DMS 273 (cell line): Measurements from ENCODE around the gene RPL3.

Source experiments
- DNase-seq: peaks from one replicate; lab custom pipeline; 2025; ENCODE audit not compliant: unreplicated experiment; lab: John Stamatoyannopoulos, UW

RPL3 gene

DNA sequence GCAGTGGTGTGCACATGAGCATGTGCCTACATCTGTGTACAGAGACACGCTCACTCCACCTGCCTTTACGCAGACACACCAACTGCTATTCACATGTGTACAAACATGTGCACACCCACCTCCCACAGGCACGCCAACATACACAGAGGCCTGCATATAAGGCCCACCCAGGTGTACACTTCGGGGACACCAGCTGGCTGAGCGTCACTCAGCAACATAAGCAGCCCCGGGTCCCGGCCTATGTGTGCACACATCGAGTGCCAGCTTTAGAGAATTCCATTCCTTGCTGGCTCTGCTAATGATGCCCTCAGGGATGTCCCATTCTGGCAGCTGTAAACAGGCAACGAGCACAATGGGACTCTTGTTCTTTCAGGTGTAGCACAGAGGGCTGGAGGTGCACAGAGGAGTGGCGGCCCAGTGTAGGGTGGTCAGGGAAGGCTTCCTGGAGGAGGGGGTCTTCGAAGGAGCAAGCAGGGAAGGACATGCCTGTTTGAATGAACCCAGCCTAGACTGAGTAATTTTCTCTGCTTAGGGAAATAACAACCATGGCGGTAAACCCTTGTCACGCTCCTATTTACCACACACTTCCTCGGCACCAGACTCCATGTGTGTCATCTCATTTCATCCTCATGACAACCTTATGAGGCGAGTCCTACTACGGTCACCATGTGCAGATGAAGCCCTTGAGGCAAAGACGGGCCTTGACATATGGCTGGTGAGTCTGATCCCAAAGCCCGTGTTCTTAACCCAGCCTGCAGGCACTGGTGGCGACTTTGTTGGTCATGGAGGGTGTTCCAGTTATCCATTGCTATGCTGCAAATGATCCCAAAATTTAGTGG is 35.1 kb downstream of the RPL3 start:
- no peak for DNase-seq

DNA sequence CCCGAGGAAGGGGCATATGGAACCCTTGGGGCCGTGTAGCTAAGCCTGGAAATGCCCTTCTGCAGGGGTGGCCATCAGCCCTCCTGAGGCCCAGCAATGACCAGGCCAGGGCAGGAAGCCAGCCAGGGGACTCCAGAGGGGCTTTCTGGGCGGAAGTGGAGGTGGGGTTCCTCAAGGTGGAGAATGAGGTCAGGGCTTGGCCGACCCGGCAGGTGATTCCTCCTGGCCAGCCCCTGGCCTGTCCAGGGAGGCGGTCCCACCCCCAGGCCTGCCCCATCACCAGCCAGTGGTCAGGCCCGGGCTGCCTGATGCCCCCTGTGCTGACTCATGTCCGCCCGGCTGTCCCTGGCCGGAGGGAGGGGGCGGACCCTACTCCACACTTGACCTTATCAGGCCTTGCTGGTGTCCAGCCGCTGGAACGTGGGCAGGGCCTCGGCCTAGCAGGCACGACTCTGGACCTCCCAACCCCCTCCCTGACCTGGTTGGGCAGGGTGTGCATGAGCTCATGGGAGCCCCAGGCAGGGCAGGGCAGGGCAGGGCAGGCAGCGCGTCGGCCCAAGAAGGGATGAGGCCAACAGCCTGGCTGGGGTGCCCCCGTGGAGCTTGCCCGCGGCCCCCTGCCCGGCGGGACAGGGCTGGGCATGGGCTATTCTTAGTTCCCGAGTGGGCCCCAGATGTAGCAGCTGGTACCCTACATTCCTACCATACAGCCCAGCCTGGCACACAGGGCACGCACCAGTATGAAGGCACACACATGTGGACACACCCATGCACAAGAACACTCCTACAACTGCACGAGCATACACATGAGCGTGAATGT is 35.9 kb downstream of the RPL3 start:
- no peak for DNase-seq

- no peak for DNase-seq
Measured at GRCh38 chr22:39282645-39283321, 36.6 kb downstream of the RPL3 start.

DNA sequence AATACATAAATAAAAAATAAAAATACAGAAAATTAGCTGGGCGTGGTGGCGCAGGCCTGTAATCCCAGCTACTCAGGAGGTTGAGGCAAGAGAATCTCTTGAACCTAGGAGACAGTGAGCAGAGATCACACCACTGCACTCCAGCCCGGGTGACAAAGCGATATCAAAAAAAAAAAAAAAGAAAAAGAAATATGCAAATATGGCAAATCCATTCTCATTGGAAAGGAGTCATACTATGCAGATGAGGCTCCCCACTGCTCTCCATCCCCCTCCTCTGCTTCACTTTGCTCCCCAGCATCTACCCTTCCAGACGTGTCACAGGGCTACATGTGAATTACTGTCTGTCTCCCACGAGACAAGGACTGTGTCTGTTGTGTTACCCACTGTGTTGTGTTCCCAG is 38.3 kb downstream of the RPL3 start:
- no peak for DNase-seq

DNA sequence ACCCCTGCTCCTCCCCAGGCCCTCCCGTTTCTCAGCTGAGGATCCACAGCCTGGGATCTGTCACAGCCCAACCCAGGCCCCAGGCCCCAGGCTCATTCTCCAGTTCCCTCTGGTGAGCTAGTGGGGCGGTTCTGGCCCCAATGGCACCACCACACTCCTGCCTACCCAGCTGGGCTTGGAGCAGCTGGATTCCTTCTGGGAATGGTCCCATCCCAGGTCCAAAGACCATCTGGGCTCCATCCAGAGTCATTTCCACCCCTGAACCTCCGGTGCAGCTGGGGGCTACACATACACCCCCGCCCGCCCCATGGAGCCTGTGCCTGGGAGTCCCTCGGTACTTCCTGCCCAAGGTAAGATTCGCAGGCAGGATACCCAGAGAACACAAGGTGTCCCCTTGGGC is 39.2 kb downstream of the RPL3 start:
- no peak for DNase-seq

DNA sequence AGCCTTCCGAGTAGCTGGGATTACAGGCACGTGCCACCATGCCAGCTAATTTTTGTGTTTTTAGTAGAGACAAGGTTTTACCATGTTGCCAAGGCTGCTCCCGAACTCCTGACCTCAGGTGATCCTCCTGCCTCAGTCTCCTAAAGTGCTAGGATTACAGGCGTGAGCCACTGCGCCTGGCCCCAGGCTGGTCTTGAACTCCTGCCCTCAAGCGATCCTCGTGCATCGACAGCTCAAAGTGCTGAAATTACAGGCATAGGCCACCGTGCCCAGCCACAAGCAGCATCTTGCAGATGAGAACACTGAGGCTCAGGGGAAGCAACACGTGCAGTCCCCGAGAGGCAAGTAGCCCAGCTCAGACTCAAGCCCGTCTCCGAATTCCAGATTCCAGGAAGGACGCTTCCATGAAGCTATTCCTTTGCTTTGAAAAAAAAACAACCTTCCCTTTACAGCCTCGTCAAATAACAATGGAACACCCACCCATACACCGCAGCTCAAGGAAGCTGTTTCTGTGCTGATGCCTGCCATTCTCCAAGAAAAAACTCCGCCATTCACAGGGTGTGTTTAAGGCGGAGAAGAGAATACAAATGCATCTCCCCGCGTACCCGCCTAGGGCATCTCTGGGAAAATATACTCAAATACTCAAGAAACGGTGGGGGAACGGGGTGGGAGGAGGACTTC is 40.1 kb downstream of the RPL3 start:
- no peak for DNase-seq

GRCh38 chr22:39278040-39278439 is 41.4 kb downstream of the RPL3 start:
- peak; percentile 72 for DNase-seq

DNA sequence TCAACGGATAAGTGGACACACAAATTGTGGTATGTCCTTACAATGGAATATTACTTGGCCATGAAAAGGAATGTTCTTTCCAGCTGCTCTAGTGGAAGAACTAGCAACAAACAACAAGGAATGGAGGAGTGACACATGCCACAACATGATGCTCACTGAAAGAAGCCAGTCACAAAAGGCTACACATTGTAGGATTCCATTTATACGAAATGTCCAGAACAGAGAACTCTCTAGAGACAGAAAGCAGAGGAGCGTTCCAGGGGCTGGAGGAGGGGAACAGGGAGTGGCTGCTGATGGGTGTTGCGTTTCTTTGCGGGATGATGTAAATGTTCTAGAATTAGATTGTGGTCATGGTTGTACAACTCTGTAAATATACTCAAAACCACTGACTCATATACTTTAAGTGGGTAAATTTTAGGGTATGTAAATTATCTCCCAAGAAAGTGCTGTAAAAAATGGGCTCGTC is 42.2 kb downstream of the RPL3 start:
- DNase-seq, result no peak

DNA sequence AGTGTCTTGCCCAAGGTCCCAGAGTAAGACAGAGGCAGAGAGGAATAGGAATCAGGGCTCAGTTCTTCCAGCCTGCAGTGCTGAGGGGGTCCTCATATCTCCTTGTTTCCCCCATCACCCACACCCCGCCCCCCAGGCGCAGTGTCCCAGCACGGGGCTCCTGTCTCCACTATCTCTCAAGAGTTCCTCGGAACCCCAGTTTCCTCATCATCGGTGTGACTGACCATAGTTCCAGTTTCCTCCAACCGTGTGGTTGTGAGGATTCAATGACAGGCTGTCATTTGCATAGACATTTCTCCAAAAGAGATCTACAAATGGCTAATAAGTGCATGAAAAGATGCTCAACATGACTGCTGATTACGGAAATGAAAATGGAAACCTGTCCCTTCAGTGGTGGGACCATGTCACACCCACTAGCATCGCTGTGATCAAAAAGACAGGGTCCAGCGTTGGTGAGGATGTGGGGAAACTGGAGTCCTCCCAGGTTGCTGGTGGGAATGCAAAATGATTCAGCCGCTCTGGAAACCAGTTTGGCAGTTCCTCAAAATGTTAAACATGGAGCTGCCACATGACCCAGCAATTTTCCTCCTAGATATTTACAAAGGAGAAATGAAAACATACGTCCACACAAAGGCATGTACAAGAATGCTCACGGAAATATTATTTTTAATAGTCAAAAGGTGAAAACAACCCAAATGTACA is 42.8 kb downstream of the RPL3 start:
- DNase-seq, result no peak

- no peak for DNase-seq
Measured at GRCh38 chr22:39275814-39276439, 43.5 kb downstream of the RPL3 start.

DNA sequence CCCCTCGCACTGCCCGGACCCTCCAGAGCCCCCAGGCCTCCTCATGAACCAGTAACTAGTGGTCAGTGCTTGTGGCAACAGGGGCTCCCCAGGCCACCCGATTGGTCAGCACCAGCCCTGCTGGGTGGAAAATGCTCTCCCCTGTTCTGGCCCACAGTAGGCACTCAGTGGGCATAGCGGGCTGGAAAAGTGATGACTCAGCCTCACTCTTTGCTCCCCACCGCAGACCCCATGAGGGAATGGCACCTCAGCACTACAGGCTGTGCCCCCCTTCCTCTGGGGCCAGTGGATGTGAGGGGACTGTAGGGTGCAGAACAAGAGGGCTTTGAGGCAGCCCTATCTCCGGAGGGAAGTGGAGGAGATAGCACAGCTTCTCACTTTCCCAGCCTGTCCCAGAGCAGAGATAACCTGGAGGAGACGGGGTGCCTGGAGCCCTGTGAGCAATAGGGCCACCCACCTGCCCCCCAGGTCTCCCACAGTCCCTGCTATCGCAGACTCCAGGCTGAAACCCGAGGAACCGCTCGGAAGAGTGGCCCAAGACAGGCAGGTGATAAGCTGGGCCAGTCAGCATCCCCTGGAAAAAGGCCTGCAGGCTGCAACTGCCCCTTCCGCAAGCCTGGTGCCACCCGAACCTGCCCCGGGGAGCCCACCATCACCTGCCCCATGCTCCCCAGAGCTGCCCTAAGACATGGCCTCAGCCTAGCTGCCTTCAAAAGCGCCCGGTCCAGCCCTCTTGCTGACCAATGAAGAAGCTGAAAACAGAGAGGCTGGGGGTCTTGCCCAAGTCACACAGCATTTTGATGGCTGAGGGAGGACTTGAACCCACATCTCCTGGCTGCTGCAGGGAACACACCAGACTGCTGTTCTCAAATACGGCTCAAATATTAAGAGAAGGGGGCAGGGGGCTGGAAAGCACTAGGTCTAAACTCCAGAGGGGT is 45.2 kb downstream of the RPL3 start:
- DNase-seq, result no peak

DNA sequence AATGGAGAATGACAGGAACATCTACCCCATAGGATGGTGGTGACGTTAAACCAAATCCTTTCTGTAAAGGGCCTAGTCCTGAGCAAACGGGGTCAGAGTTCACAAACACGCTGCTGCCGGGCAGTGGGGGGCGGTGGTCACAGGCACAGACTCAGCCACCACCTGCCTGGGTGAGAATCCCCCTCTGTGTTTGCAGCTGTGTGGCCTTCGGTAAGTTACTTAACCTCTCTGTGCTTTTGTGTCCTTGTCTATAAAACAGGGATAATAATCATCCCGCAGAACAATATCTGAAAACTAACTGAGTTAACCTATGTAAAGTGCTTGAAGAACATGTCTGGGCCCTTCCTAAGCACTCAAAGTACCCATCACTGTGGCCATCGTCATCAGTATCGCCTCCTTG is 48.6 kb downstream of the RPL3 start:
- DNase-seq, result no peak

DNA sequence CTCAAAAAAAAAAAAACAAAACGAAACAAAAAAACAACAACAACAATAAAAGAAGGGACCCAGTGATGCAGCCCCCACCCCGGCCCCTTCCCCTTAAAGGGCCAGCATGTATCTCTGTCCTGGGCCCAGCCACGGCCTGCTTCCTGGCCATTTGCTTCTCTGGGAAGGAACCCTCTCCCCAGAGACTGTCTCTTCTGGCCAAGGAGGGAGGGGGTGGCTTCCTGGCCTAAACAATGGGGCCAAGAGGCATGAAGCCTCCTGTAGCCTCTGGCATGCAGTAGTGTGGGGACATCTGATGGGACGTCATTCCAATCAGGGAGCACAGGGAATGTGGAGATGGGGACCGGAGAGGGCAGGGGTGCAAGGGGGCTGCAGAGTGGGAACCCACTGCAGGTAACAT is 49.1 kb downstream of the RPL3 start:
- DNase-seq, result no peak

GRCh38 chr22:39269095-39269790 is 50.2 kb downstream of the RPL3 start:
- no peak for DNase-seq

DNA sequence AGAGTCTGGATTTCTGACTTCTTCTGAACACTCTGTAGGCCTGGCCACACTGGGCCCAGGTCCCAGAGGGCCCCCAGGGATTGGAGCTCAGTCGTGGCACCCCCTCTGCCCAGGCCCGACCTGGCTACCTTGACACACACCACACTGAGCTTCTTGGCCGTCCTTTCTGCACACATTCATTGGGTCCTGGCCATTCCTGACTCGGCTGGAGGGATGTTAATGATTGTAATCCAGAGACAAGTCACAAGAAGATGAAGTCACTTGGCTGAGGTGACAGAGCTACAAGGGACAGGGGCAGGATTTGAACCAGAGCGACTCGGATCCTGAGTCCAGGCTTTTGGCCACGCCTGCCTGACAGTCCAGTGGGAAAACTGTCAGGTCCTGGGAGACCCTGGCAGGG is 50.8 kb downstream of the RPL3 start:
- DNase-seq, result no peak

GRCh38 chr22:39267974-39268373 is 51.4 kb downstream of the RPL3 start:
- DNase-seq, result no peak

DNA sequence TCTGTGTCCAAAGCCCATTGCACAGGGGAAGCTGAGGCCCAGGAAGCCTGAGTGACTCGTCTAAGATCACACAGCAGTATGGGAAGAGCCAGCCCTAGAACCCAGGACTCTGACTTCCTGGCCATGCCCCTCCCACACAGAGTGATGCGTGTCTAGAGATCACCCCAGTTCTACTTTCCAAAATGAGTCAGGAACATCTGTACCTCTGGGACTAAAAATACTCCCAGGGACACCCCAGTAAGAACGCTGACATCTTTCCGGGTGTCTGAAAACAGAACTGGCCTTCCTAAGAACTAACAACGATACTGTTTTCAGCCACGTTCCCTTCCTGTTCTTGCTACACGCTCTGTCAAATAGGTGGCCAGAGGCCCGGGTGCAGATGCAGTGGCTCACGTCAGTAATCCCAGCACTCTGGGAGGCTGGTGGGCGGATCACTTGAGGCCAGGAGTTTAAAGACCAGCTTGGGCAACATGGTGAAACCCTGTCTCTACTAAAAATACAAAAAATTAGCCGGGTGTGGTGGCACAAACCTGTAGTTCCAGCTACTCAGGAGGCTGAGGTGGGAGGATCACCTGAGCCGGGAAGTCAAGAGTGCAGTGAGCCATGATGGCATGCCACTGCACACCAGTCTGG is 52.9 kb downstream of the RPL3 start:
- DNase-seq, result no peak
